Smooth muscle cell (in vitro differentiated cells): ENCODE measurements around the gene PPP2R1B. TPM values are rescaled to one million over a fixed set of nuclear protein-coding genes. Genes with fewer than 3 reads are reported as not detected.

ENCODE experiments used
- DNase-seq: peaks from one replicate; lab custom pipeline; 2025; ENCODE audit not compliant: unreplicated experiment; lab: John Stamatoyannopoulos, UW
- H2AFZ ChIP-seq: fragments of 200-600 bp; sonication (generic); 2 replicates; pipeline ENCODE4 v1.6.0; 2016; ENCODE audit warnings: antibody characterized with exemption, low read depth, mild to moderate bottlenecking
- H3F3A ChIP-seq: fragments of 200-600 bp; sonication (generic); 2 replicates; pipeline ENCODE4 v1.6.0; 2017; ENCODE audit warnings: antibody characterized with exemption, low read depth
- H3K27ac ChIP-seq: fragments of 200-600 bp; sonication (generic); 2 replicates; pipeline ENCODE4 v1.5.1; 2016; ENCODE audit warnings: low read depth, mild to moderate bottlenecking
- H3K27me3 ChIP-seq: fragments of 200-600 bp; sonication (generic); 2 replicates; pipeline ENCODE4 v1.6.1; 2016; ENCODE audit warnings: low read depth, mild to moderate bottlenecking
- H3K36me3 ChIP-seq: fragments of 200-600 bp; sonication (generic); 2 replicates; pipeline ENCODE4 v1.5.1; 2016; ENCODE audit warnings: low read depth
- H3K4me1 ChIP-seq: fragments of 200-600 bp; sonication (generic); 2 replicates; pipeline ENCODE4 v1.5.1; 2016; ENCODE audit warnings: low read depth
- H3K4me2 ChIP-seq: fragments of 200-600 bp; sonication (generic); 2 replicates; pipeline ENCODE4 v1.6.0; 2016; ENCODE audit warnings: mild to moderate bottlenecking
- H3K4me3 ChIP-seq: fragments of 200-600 bp; sonication (generic); 2 replicates; pipeline ENCODE4 v1.5.1; 2016; ENCODE audit warnings: mild to moderate bottlenecking
- H3K79me2 ChIP-seq: fragments of 200-600 bp; sonication (generic); 2 replicates; pipeline ENCODE4 v1.6.0; 2016; ENCODE audit warnings: low read depth, mild to moderate bottlenecking
- H3K9ac ChIP-seq: fragments of 200-600 bp; sonication (generic); 2 replicates; pipeline ENCODE4 v1.6.0; 2016; ENCODE audit warnings: low read depth
- H3K9me3 ChIP-seq: fragments of 200-600 bp; sonication (generic); replicated peaks from 2 replicates; pipeline ENCODE4 v1.5.1; 2016; ENCODE audit warnings: low read depth
- H4K20me1 ChIP-seq: fragments of 200-600 bp; sonication (generic); 2 replicates; pipeline ENCODE4 v1.6.0; 2016; ENCODE audit warnings: low read depth
- WGBS: methylation state at CpG from one replicate; pipeline ENCODE4 v1.1.7; 2016; ENCODE audit warnings: low lambda C conversion rate; 5-methylcytosine and 5-hydroxymethylcytosine counted together
- polyA plus RNA-seq: library from polyadenylated mRNA; unstranded; fragments of >200 nt; fragmentation: Nextera tagmentation; extraction: Ambion mirVana; gene quantifications from 2 replicates; pipeline ENCODE4 v1.2.1, GENCODE V29; 2016
- total RNA-seq: library from RNA; depleted of rRNA; stranded (reverse); fragments of >200 nt; gene quantifications from 2 replicates; pipeline ENCODE4 v1.2.3, GENCODE V29; 2014
- TF ChIP-seq, protein P1 (sequence below): fragments of 200-600 bp; sonication (generic); IDR thresholded peaks from 2 replicates; pipeline ENCODE4 v1.5.1; 2017; ENCODE audit warnings: borderline replicate concordance, mild to moderate bottlenecking, antibody characterized with exemption; ENCODE audit not compliant: insufficient read depth, poor library complexity, severe bottlenecking

The PPP2R1B gene
- total and polyA plus RNA-seq, 2 experiments from 2014 or later, result 13.1 to 29.5 TPM

DNA sequence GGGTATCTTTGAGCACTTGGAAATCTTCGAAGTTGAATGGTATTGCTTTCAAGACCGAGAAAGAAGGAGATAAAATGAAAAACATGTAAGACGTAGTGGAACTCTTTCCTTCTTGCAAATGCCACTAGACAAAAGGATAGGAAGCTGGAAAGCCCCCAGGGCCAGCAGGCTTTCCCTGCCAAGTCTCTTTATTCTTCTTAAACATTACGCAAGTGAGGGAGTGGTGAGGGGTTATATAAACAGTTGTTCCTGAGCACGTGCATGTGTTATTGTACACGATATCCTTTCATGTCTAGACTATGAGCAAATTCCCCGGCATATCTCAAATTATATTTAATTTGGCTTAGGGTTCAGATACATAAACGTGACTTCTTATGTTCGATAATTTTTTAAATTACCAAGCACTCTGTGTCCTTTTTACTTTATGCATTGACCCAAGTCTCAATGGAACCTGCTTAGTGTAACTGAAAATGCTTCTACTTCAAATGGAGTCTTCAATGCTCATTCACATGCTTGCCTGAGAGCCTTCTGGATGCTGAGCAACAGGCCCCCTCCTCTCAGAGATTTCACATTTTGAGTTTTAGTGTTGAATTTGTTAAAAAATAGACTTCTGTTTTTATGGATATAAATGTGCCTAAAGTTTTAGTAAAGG is 59.0 kb downstream of the PPP2R1B start:
- H3K36me3 ChIP-seq, result no peaks in the 10 kb centered on the region
- H2AFZ ChIP-seq, result no peak overlapping the region
- H3K27me3 ChIP-seq, result no peaks in the 10 kb centered on the region
- DNase-seq, result no peak
- H3K9ac ChIP-seq, result no peak overlapping the region
- H3K4me3 ChIP-seq, result no peak overlapping the region
- H3K4me1 ChIP-seq, result no peaks in the 10 kb centered on the region
- peaks cover under 1% of the 10 kb centered on the region for H4K20me1 ChIP-seq
- TF ChIP-seq, protein P1, sequence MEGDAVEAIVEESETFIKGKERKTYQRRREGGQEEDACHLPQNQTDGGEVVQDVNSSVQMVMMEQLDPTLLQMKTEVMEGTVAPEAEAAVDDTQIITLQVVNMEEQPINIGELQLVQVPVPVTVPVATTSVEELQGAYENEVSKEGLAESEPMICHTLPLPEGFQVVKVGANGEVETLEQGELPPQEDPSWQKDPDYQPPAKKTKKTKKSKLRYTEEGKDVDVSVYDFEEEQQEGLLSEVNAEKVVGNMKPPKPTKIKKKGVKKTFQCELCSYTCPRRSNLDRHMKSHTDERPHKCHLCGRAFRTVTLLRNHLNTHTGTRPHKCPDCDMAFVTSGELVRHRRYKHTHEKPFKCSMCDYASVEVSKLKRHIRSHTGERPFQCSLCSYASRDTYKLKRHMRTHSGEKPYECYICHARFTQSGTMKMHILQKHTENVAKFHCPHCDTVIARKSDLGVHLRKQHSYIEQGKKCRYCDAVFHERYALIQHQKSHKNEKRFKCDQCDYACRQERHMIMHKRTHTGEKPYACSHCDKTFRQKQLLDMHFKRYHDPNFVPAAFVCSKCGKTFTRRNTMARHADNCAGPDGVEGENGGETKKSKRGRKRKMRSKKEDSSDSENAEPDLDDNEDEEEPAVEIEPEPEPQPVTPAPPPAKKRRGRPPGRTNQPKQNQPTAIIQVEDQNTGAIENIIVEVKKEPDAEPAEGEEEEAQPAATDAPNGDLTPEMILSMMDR, result no peak
- H3F3A ChIP-seq, result no peaks in the 10 kb centered on the region
- H3K27ac ChIP-seq, result no peak overlapping the region
- no peak overlapping the region for H3K4me2 ChIP-seq
- H3K79me2 ChIP-seq, result no peaks in the 10 kb centered on the region
- 91% methylated on average over 9 of the region's 9 CpGs for WGBS
- H3K9me3 ChIP-seq, result no peaks in the 10 kb centered on the region

DNA sequence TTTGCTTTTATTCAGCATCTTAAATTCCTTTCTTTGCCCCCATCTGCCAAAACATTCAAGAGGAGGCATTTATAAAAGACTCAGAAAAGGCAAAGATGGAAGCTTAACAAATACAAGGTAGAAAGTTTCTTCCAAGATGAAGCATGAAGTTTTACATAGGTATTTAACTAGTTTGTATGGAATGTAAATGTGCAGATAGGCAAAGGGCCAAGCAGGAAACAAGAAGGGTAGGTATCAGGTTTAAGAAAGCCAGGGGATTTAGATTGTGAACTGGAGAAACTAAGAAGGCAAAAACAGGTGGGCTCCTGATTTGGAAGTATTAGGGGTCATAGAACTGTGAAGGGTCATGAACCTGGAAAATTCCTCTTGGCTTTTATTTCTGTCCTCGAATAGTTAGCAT is 62.6 kb downstream of the PPP2R1B start:
- Histone ChIP-seq H3K4me3 (no peak overlapping the region), H3K9me3 (no peaks in the 10 kb centered on the region), H3K27ac (no peak overlapping the region), H3K36me3 (no peaks in the 10 kb centered on the region), H3K27me3 (no peaks in the 10 kb centered on the region), H3K79me2 (peaks cover 11% of the 10 kb centered on the region), H3K9ac (no peak overlapping the region), H2AFZ (no peak overlapping the region), H4K20me1 (peaks cover 33% of the 10 kb centered on the region), H3K4me2 (no peak overlapping the region), H3F3A (no peaks in the 10 kb centered on the region), H3K4me1 (no peaks in the 10 kb centered on the region)
- TF ChIP-seq, protein P1, result no peak
- 100% methylated on average over 1 of the region's 1 CpG for WGBS
- no peak for DNase-seq

DNA sequence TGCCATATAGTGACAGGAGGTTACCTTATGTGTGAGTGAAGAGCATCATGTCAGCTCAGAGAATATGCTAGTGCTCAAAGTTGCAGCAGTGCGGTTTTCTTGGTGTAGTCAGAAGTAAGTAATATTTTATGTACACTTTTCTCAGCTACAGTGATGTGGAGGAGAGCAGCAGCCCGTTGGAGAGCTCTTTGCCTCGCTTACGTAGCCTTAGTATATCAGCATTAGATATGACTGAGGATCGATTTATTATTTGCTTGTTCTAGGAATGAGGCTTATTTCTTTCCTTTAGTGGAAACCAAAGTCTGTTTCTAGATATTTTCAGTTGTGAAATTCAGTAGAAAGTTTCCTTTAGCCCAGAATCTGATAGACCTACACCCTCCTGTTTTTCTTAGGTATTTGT is 63.6 kb downstream of the PPP2R1B start:
- TF ChIP-seq, protein P1, result no peak
- no peak for DNase-seq
- H3K9ac ChIP-seq, result no peak overlapping the region
- WGBS, result 98% methylated on average over 5 of the region's 5 CpGs
- H3K9me3 ChIP-seq, result no peaks in the 10 kb centered on the region
- H3K36me3 ChIP-seq, result no peaks in the 10 kb centered on the region
- no peak overlapping the region for H3K4me2 ChIP-seq
- H3K4me1 ChIP-seq, result no peaks in the 10 kb centered on the region
- no peak overlapping the region for H3K4me3 ChIP-seq
- H3K79me2 ChIP-seq, result peaks cover 11% of the 10 kb centered on the region
- no peak overlapping the region for H3K27ac ChIP-seq
- no peaks in the 10 kb centered on the region for H3K27me3 ChIP-seq
- H3F3A ChIP-seq, result no peaks in the 10 kb centered on the region
- no peak overlapping the region for H2AFZ ChIP-seq
- H4K20me1 ChIP-seq, result peaks cover 38% of the 10 kb centered on the region

DNA sequence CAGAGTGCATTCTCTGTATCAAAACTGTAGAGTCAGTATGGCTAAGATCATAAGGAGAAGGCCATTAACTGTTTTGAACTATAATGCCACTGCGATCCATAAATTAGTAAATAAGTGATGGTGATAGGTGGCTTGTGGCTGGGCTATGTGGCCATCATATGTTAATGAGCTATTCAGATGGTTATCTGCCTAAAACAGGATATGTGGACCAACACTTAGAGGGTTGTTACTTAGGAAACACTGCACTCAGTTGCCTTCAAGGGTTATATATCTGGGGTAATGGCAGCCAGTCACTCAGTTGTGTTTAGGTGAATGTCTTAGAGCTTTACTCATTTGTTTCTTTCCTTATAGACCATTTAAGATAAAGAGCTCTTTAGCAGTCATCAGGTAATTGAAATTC is 66.0 kb downstream of the PPP2R1B start:
- no peaks in the 10 kb centered on the region for H3K36me3 ChIP-seq

More for the DNA sequence above, 66.0 kb downstream of the PPP2R1B start:
- Histone ChIP-seq H3K4me2 (no peak overlapping the region), H2AFZ (no peak overlapping the region), H3K9ac (no peak overlapping the region), H3K27ac (no peak overlapping the region), H3F3A (no peaks in the 10 kb centered on the region), H3K4me1 (no peaks in the 10 kb centered on the region), H4K20me1 (peaks cover 52% of the 10 kb centered on the region), H3K79me2 (peaks cover 13% of the 10 kb centered on the region), H3K9me3 (no peaks in the 10 kb centered on the region), H3K4me3 (no peak overlapping the region), H3K27me3 (no peaks in the 10 kb centered on the region)
- WGBS, result 97% methylated on average over 1 of the region's 1 CpG
- no peak for DNase-seq
- TF ChIP-seq, protein P1, result no peak
